SK-N-SH (cell line): ENCODE data around the gene AIFM3. TPM values are rescaled to one million over a fixed set of nuclear protein-coding genes. Genes with fewer than 3 reads are reported as not detected.

Experiments
- CTCF ChIA-PET: fragments of 300-600, 350-600 bp; formaldehyde crosslinking; extraction: SDS; loops from one replicate; lab custom pipeline; 2021; lab: Yijun Ruan, JAX
- POLR2A ChIA-PET: fragments of 350-600 bp; sonication (Branson Sonifier 250); formaldehyde crosslinking; extraction: SDS; loops from one replicate; lab custom pipeline; 2020; ENCODE audit warnings: antibody characterized with exemption, inconsistent platforms; lab: Yijun Ruan, JAX
- DNase-seq: peaks from one replicate; pipeline ENCODE4 v3.0.0; 2012
- H2AFZ ChIP-seq: fragments of 200-600 bp; sonication (generic); 2 replicates; pipeline ENCODE4 v1.8.1; 2016; ENCODE audit warnings: antibody characterized with exemption, mild to moderate bottlenecking, low read depth
- H3F3A ChIP-seq: fragments of 200-600 bp; sonication (generic); replicated peaks from 2 replicates; pipeline ENCODE3; 2016; ENCODE audit warnings: antibody characterized with exemption, mild to moderate bottlenecking; ENCODE audit not compliant: insufficient read depth
- H3K27ac ChIP-seq, 2 experiments: fragments of 200-500 bp in 1 of 2; fragments of 200-600 bp in 1 of 2; sonication (Bioruptor generic) in 1 of 2; sonication (generic), shearing (Covaris generic) in 1 of 2; 2 replicates each; pipeline versions ENCODE4 v1.5.1 to v1.6.1; 2014 to 2016; ENCODE audit warnings: low read depth in 2 of 2, inconsistent platforms in 1 of 2, low read length in 1 of 2, mild to moderate bottlenecking in 1 of 2, mixed read lengths in 1 of 2
- H3K27me3 ChIP-seq: fragments of 200-600 bp; sonication (generic), shearing (Covaris generic); 2 replicates; pipeline ENCODE4 v1.6.1; 2016; ENCODE audit warnings: mixed run types; ENCODE audit not compliant: insufficient read depth
- H3K36me3 ChIP-seq, 2 experiments: fragments of 200-500 bp in 1 of 2; fragments of 200-600 bp in 1 of 2; sonication (Bioruptor generic) in 1 of 2; sonication (generic) in 1 of 2; replicated peaks in 1 of 2; 2 replicates each; pipeline versions ENCODE3 to v1.5.1; 2014 to 2016; ENCODE audit warnings: low read length in 1 of 2, mild to moderate bottlenecking in 1 of 2; ENCODE audit not compliant: insufficient read depth in 2 of 2, control insufficient read depth in 1 of 2
- H3K4me1 ChIP-seq, 2 experiments: fragments of 200-500 bp in 1 of 2; fragments of 200-600 bp in 1 of 2; sonication (Bioruptor generic) in 1 of 2; sonication (generic), shearing (Covaris generic) in 1 of 2; 2 replicates each; pipeline versions ENCODE4 v1.5.1 to v1.6.1; 2014 to 2016; ENCODE audit warnings: low read depth in 1 of 2, low read length in 1 of 2, mixed run types in 1 of 2; ENCODE audit not compliant: insufficient read depth in 2 of 2, control insufficient read depth in 1 of 2
- H3K4me2 ChIP-seq: fragments of 200-600 bp; sonication (generic), shearing (Covaris generic); 2 replicates; pipeline ENCODE4 v1.6.1; 2017; ENCODE audit warnings: mixed run types
- H3K4me3 ChIP-seq, 2 experiments: fragments of 200-500 bp in 1 of 2; fragments of 200-600 bp in 1 of 2; sonication (Bioruptor generic) in 1 of 2; sonication (generic), shearing (Covaris generic) in 1 of 2; 2 replicates each; pipeline versions ENCODE4 v1.5.1 to v1.8.1; 2014 to 2016; ENCODE audit warnings: low read depth in 2 of 2, inconsistent platforms in 1 of 2, low read length in 1 of 2, mild to moderate bottlenecking in 1 of 2, mixed read lengths in 1 of 2, moderate library complexity in 1 of 2
- H3K79me2 ChIP-seq: fragments of 200-600 bp; sonication (generic); 2 replicates; pipeline ENCODE4 v1.8.1; 2017; ENCODE audit warnings: mild to moderate bottlenecking; ENCODE audit not compliant: insufficient read depth
- H3K9ac ChIP-seq: fragments of 200-600 bp; sonication (generic); 2 replicates; pipeline ENCODE4 v1.6.1; 2017; ENCODE audit warnings: mixed run types
- H3K9me2 ChIP-seq: fragments of 200-600 bp; sonication (generic); 2 replicates; pipeline ENCODE4 v1.6.1; 2017; ENCODE audit warnings: mixed run types
- H3K9me3 ChIP-seq: fragments of 200-600 bp; sonication (generic); 2 replicates; pipeline ENCODE4 v1.6.1; 2017; ENCODE audit warnings: mixed run types, mild to moderate bottlenecking, moderate library complexity
- H4K20me1 ChIP-seq: fragments of 200-600 bp; sonication (generic); 2 replicates; pipeline ENCODE4 v1.6.1; 2017; ENCODE audit warnings: mild to moderate bottlenecking, mixed run types; ENCODE audit not compliant: insufficient read depth
- ELF1 ChIP-seq: IDR thresholded peaks from 2 replicates; pipeline ENCODE4 v1.4.0; 2012
- EP300 ChIP-seq, 2 experiments: IDR thresholded peaks; 2 replicates each; pipeline versions ENCODE4 v1.4.0 to v1.6.1; 2012; ENCODE audit warnings: borderline replicate concordance in 1 of 2, low read depth in 1 of 2, low read length in 1 of 2
- FOSL2 ChIP-seq: IDR thresholded peaks from 2 replicates; pipeline ENCODE4 v1.4.0; 2012; ENCODE audit warnings: low read depth, mild to moderate bottlenecking, moderate library complexity, borderline replicate concordance
- FOXJ3 ChIP-seq: sonication (generic); formaldehyde crosslinking; IDR thresholded peaks from 2 replicates; pipeline ENCODE4 v1.5.1; 2020; ENCODE audit warnings: mild to moderate bottlenecking, missing genetic modification reagents
- FOXM1 ChIP-seq: IDR thresholded peaks from 2 replicates; pipeline ENCODE4 v1.4.0; 2012; ENCODE audit warnings: low read depth, mild to moderate bottlenecking
- GABPA ChIP-seq: IDR thresholded peaks from 2 replicates; pipeline ENCODE4 v1.4.0; 2012; ENCODE audit warnings: low read depth, mild to moderate bottlenecking
- GATA2 ChIP-seq: sonication (generic); formaldehyde crosslinking; IDR thresholded peaks from 2 replicates; pipeline ENCODE4 v1.5.0; 2020; ENCODE audit warnings: mild to moderate bottlenecking, missing genetic modification reagents
- JUND ChIP-seq: IDR thresholded peaks from 2 replicates; pipeline ENCODE4 v1.4.0; 2012
- MEF2A ChIP-seq: IDR thresholded peaks from 2 replicates; pipeline ENCODE4 v1.4.0; 2012; ENCODE audit warnings: low read depth, borderline replicate concordance
- NFIC ChIP-seq: IDR thresholded peaks from 2 replicates; pipeline ENCODE4 v1.4.0; 2012; ENCODE audit warnings: borderline replicate concordance
- RFX5 ChIP-seq: IDR thresholded peaks from 2 replicates; pipeline ENCODE4 v1.6.1; 2012; ENCODE audit warnings: mild to moderate bottlenecking, improper control_type of control experiment, low read length
- SIN3A ChIP-seq: IDR thresholded peaks from 2 replicates; pipeline ENCODE4 v1.6.1; 2012; ENCODE audit warnings: low read depth, mild to moderate bottlenecking, low read length, moderate library complexity, borderline replicate concordance
- SMC3 ChIP-seq: IDR thresholded peaks from 2 replicates; pipeline ENCODE4 v1.6.1; 2012; ENCODE audit warnings: low read depth, low read length, improper control_type of control experiment
- TAF1 ChIP-seq: IDR thresholded peaks from 2 replicates; pipeline ENCODE4 v1.6.1; 2012; ENCODE audit warnings: low read depth, mild to moderate bottlenecking, low read length, moderate library complexity, borderline replicate concordance
- TCF12 ChIP-seq: IDR thresholded peaks from 2 replicates; pipeline ENCODE4 v1.4.0; 2012
- WGBS: methylation state at CpG from one replicate; pipeline ENCODE4 v1.1.6; 2017; ENCODE audit warnings: low lambda C conversion rate; 5-methylcytosine and 5-hydroxymethylcytosine counted together
- polyA plus RNA-seq, 3 experiments: library from polyadenylated mRNA; depleted of rRNA; stranded (reverse); fragments of >200 nt; gene quantifications; 2 replicates each; pipeline ENCODE4 v1.2.3, GENCODE V29; 2012
- TF ChIP-seq, protein P1 (sequence below): IDR thresholded peaks from 2 replicates; pipeline ENCODE4 v1.4.0; 2012; ENCODE audit warnings: low read depth, borderline replicate concordance
- TF ChIP-seq, protein P2 (sequence below): fragments of 150-350 bp; IDR thresholded peaks from 2 replicates; pipeline ENCODE4 v1.6.1; 2016; ENCODE audit warnings: mild to moderate bottlenecking, low read depth, low read length
- TF ChIP-seq, protein P3 (sequence below): fragments of 200-600 bp; sonication (generic); IDR thresholded peaks from 2 replicates; pipeline ENCODE4 v1.6.1; 2017; ENCODE audit warnings: antibody characterized with exemption, mild to moderate bottlenecking, moderate library complexity
- TF ChIP-seq, protein P4 (sequence below): IDR thresholded peaks from 2 replicates; pipeline ENCODE4 v1.6.1; 2012; ENCODE audit warnings: mild to moderate bottlenecking, low read depth, low read length, moderate library complexity

Gene AIFM3
- polyA plus RNA-seq, 1 of the 3 experiments (the other 2 are of a cell fraction): 1.7 TPM

DNA sequence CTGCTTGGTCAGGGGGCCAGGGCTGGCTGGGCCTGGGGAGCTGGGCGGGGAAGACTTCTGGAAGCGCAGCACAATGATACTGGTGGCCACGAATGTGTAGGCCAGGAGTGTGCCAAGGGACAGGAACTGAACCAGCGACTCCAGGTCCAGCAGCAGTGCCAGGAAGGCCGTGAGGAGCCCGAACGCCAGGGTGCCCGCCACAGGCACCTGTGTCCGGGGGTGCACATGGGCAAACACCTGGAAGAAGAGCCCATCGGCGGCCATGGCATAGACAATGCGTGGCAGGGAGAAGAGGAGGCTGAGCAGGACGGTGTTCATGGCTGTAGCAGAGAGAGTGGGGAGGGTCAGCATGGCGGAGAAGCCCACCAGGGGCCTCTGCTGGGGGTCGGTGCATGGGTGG is 63.0 kb downstream of the AIFM3 start:
- H3K4me3 ChIP-seq: no peak overlapping the region
- WGBS: 63% methylated on average over 15 of the region's 15 CpGs
- no peaks in the 10 kb centered on the region for H3K27me3 ChIP-seq
- no peaks in the 10 kb centered on the region for H3K79me2 ChIP-seq
- no peak overlapping the region for H3K4me2 ChIP-seq
- H3K9me2 ChIP-seq: no peaks in the 10 kb centered on the region
- no peak overlapping the region for H2AFZ ChIP-seq
- no peak overlapping the region for H3K27ac ChIP-seq
- no peaks in the 10 kb centered on the region for H3K9me3 ChIP-seq
- peaks cover 0 to 21% of the 10 kb centered on the region in 2 experiments; a peak in 1 of 4 replicates for H3K4me1 ChIP-seq
- H3K9ac ChIP-seq: no peak overlapping the region
- TF ChIP-seq TAF1 (no peak), SIN3A (no peak), NFIC (no peak), MEF2A (no peak), GATA2 (CRISPR knock-in tag) (no peak), JUND (no peak), EP300 (IDR thresholded peaks at IDR 0.05; ENCODE audit: borderline replicate concordance in 1 of 2, low read depth in 1 of 2, low read length in 1 of 2) (no peak), ELF1 (no peak), SMC3 (no peak), RFX5 (no peak), FOXJ3 (CRISPR knock-in tag) (no peak), FOXM1 (no peak), GABPA (no peak), TCF12 (no peak), FOSL2 (no peak)
- TF ChIP-seq, protein P1, sequence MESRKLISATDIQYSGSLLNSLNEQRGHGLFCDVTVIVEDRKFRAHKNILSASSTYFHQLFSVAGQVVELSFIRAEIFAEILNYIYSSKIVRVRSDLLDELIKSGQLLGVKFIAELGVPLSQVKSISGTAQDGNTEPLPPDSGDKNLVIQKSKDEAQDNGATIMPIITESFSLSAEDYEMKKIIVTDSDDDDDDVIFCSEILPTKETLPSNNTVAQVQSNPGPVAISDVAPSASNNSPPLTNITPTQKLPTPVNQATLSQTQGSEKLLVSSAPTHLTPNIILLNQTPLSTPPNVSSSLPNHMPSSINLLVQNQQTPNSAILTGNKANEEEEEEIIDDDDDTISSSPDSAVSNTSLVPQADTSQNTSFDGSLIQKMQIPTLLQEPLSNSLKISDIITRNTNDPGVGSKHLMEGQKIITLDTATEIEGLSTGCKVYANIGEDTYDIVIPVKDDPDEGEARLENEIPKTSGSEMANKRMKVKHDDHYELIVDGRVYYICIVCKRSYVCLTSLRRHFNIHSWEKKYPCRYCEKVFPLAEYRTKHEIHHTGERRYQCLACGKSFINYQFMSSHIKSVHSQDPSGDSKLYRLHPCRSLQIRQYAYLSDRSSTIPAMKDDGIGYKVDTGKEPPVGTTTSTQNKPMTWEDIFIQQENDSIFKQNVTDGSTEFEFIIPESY: no peak
- TF ChIP-seq, protein P2, sequence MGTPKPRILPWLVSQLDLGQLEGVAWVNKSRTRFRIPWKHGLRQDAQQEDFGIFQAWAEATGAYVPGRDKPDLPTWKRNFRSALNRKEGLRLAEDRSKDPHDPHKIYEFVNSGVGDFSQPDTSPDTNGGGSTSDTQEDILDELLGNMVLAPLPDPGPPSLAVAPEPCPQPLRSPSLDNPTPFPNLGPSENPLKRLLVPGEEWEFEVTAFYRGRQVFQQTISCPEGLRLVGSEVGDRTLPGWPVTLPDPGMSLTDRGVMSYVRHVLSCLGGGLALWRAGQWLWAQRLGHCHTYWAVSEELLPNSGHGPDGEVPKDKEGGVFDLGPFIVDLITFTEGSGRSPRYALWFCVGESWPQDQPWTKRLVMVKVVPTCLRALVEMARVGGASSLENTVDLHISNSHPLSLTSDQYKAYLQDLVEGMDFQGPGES: no peak
- TF ChIP-seq, protein P3, sequence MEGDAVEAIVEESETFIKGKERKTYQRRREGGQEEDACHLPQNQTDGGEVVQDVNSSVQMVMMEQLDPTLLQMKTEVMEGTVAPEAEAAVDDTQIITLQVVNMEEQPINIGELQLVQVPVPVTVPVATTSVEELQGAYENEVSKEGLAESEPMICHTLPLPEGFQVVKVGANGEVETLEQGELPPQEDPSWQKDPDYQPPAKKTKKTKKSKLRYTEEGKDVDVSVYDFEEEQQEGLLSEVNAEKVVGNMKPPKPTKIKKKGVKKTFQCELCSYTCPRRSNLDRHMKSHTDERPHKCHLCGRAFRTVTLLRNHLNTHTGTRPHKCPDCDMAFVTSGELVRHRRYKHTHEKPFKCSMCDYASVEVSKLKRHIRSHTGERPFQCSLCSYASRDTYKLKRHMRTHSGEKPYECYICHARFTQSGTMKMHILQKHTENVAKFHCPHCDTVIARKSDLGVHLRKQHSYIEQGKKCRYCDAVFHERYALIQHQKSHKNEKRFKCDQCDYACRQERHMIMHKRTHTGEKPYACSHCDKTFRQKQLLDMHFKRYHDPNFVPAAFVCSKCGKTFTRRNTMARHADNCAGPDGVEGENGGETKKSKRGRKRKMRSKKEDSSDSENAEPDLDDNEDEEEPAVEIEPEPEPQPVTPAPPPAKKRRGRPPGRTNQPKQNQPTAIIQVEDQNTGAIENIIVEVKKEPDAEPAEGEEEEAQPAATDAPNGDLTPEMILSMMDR: no peak
- TF ChIP-seq, protein P4, sequence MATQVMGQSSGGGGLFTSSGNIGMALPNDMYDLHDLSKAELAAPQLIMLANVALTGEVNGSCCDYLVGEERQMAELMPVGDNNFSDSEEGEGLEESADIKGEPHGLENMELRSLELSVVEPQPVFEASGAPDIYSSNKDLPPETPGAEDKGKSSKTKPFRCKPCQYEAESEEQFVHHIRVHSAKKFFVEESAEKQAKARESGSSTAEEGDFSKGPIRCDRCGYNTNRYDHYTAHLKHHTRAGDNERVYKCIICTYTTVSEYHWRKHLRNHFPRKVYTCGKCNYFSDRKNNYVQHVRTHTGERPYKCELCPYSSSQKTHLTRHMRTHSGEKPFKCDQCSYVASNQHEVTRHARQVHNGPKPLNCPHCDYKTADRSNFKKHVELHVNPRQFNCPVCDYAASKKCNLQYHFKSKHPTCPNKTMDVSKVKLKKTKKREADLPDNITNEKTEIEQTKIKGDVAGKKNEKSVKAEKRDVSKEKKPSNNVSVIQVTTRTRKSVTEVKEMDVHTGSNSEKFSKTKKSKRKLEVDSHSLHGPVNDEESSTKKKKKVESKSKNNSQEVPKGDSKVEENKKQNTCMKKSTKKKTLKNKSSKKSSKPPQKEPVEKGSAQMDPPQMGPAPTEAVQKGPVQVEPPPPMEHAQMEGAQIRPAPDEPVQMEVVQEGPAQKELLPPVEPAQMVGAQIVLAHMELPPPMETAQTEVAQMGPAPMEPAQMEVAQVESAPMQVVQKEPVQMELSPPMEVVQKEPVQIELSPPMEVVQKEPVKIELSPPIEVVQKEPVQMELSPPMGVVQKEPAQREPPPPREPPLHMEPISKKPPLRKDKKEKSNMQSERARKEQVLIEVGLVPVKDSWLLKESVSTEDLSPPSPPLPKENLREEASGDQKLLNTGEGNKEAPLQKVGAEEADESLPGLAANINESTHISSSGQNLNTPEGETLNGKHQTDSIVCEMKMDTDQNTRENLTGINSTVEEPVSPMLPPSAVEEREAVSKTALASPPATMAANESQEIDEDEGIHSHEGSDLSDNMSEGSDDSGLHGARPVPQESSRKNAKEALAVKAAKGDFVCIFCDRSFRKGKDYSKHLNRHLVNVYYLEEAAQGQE: no peak
- DNase-seq: no peak
- POLR2A ChIA-PET: interaction anchor here (0.9 kb wide), 1 partner anchor 10 kb away, joined by 4 read pairs; no protein-coding TSS in a partner anchor
- CTCF ChIA-PET: no interaction called here
- no peaks in the 10 kb centered on the region for H3K36me3 ChIP-seq
- no peaks in the 10 kb centered on the region for H3F3A ChIP-seq
- no peaks in the 10 kb centered on the region for H4K20me1 ChIP-seq
